Jurkat, Clone E6-1 (cell line): ENCODE data around the gene TAT.
"Not testable (repeated sequence)": the region's sequence is repeated elsewhere in the genome, so short reads cannot be mapped to it uniquely, and the experiment has no call there.

Experiments
- DNase-seq: peaks from one replicate; pipeline ENCODE4 v3.0.0-alpha.2; 2011; ENCODE audit warnings: low read depth, low spot score
- H3K4me3 ChIP-seq: 2 replicates; pipeline ENCODE4 v1.5.1; 2011; ENCODE audit warnings: mild to moderate bottlenecking, low read length, control low read depth, moderate library complexity

Gene TAT

DNA sequence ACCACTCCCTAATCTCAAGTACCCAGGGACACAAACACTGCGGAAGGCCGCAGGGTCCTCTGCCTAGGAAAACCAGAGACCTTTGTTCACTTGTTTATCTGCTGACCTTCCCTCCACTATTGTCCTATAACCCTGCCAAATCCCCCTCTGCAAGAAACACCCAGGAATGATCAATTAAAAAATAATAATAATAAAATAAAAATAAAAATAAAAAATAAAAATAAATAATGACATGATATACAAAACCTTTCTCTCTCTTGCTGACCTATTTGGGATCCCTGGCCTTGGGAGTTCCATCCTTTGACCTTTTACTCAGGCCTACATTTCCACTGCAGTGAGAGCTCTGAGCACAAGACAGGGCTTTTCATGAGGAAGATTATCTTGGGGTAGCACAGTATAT is 13.2 kb upstream of the TAT start:
- H3K4me3 ChIP-seq, DNase-seq: not testable (repeated sequence)

DNA sequence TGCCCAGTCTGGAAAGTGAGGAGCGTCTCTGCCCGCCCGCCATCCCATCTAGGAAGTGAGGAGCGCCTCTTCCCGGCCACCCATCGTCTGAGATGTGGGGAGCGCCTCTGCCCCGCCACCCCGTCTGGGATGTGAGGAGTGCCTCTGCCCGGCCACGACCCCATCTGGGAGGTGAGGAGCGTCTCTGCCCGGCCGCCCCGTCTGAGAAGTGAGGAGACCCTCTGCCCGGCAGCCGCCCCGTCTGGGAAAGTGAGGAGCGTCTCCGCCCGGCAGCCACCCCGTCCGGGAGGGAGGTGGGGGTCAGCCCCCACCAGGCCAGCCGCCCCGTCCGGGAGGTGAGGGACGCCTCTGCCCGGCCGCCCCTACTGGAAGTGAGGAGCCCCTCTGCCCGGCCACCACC is 12.4 kb upstream of the TAT start:
- DNase-seq, H3K4me3 ChIP-seq: not testable (repeated sequence)

DNA sequence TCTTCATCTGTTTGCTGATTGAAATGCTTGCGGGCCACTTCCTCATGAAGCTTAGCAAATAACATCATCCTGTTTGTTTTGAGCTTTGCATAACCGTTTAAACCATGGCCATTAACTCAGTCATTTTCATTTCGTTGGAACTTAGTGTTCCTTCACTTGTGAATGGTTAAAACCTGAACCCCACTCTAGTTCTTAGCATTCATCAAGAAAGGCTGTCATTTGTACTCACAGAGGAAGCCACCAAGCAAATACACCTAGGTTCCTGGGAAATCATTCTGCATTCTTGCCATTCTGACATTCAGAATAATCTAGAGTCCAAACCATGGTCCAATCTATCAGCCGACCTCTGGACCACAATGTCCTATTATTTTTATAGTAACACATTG is 8.4 kb upstream of the TAT start:
- H3K4me3 ChIP-seq: no peak overlapping the region
- DNase-seq: no peak

DNA sequence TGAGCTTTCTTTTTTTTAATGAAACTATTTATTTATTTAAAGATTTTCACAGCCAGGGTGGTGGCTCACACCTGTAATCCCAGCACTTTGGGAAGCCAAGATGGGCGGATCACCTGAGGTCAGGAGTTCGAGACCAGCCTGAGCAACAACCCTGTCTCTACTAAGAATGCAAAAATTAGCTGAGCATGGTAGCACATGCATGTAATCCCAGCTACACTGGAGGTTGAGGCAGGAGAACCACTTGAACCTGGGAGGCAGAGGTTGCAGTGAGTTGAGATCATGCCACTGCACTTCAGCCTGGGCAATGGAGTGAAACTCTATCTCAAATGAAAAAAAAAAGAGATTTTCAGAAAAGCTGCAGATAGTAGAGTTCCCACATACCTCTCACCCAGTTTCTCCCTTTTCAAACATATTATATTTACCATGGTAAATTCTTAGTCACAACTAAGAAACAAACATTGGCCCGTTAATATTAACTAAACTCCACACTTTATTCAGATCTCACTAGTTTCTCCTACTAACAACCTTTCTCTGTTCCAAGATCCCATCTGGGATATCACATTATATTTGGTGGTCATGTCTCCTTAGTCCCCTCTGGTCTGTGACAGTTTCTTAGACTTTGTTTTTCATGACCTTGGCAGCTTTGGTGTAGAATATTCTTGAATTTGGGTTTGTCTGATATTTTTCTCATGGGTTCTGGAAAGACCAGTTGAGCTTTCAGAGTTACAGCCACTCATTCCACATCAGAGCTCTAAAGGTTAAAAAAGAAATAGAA is 7.8 kb upstream of the TAT start:
- no peak overlapping the region for H3K4me3 ChIP-seq
- no peak for DNase-seq

DNA sequence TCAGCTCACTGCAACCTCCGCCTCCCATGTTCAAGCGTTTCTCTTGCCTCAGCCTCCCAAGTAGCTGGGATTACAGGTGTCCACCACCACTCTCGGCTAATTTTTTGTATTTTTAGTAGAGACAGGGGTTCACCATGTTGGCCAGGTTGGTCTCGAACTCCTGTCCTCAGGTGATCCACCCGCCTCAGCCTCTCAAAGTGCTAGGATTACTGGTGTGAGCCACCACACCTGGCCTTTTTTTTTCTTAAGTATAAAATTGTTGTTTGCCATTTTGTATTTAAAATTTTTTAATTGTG is 5.6 kb upstream of the TAT start:
- not testable (repeated sequence) for DNase-seq

DNA sequence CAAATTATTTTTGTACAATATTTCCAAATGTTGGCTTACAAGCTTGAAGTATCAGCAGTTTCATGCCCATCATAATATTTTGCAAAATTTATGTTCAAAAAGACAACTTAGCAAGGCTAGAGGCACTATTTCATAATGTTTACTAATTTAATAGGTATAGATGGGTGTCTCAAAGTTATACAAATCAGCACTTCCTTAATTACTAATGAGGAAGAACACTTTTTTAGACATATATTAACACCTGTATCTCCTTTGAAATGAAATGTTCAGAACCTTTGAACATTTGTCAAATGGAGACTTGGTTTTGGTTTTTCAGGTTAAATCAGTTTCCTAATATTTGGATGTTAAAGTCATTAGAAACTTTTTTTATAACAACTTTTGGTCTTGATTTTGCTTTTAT is 2.2 kb downstream of the TAT start:
- no peak overlapping the region for H3K4me3 ChIP-seq
- DNase-seq: no peak

More for the DNA sequence above, 5.6 kb upstream of the TAT start:
- H3K4me3 ChIP-seq: not testable (repeated sequence)

DNA sequence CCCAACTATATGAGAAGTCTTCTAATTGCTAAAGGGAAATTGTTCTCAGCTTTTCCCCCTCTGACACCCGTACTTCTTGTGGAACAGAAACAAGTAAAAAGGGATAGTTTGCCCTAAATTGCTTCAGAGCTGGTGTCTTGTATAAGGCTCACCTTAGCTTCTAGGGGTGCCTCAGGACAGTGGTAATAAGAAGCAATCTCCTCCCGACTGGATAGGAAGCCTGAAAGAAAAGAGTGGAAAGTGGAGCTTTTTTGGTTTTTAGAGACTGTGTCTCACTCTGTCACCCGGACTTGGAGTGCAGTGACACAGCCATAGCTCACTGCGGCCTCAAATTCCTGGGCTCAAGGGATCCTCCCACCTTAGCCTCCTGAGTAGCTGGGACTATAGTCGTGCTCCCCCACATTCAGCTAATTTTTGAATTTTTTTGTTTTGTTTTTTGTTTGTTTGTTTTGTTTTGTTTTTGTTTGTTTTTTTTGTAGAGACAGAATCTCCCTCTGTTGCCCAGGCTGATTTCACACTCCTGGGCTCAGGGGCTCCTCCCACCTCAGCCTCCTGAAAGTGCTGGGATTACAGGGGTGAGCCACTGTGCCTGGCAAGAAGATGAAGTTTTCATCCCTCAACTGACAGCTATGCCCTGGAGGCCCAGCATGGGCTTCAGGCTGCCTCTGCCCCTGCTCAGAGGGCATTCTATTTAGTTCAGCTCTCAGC is 3.4 kb downstream of the TAT start:
- DNase-seq: no peak
- H3K4me3 ChIP-seq: no peak overlapping the region

DNA sequence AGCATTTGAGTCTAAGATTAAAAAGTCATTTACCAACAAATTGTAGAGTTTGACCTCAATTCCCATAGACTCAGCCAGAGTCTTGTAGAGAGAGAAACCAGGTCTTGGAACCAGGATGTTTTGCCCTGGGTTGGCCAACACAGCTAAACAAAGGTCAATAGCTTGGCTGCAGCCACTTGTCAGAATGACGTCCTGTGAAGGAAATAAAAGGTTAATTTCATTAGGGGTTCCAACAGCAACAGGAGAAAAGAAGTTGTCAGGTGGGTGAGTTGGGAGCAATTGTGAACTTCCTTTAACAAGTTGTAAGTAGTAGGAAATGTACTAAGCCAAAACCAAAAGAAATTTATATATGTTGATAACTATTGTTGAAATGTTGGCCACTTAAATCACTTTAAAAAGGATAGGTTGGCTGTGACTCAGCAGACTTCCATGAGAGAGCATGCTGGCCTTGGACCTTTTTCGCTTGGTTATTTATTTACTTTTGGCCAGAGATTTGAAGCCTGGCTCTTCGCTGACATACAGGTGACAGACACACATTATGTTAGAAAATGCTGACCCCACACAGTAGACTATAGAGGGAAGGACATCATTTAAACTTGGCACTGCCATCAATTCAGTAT is 4.3 kb downstream of the TAT start:
- H3K4me3 ChIP-seq: no peak overlapping the region
- no peak for DNase-seq

DNA sequence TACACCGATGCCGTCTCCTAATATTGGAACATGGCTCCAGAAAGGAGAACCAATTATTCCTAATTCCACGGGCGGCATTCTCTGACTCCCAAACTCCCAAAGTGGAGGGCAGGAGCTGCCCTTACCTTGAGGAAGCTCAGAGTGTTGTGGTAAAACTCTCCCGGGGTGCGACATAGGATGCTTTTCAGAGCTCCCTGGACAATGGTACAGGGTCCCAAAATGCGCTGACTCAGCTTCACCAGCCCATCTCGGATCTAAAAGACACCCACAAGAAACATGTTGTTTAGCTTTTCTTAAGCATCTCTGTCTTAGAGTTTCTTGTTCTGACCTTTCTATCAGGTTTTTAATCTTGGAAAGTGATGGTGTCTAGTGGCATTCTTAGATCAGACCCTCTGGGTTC is 6.7 kb downstream of the TAT start:
- no peak for DNase-seq
- no peak overlapping the region for H3K4me3 ChIP-seq

DNA sequence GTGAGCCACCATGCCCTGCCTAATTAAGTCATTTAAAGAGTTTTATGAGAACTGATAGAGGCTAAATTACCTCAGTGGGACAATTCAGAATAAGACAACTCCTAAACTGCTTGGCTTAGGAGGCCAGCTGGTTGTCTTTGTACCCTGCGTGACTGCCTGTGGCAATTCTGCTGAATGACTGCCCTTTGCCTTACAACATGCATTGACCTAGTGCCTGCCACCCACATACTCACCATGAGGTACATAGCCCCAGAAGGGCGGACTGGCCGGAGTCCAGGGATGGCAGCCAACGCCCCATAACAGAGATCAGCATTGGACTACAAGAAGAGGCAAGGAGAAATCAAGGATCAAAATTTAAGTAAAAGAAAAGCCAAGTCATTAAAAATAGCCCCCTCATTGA is 7.3 kb downstream of the TAT start:
- DNase-seq: no peak
- H3K4me3 ChIP-seq: no peak overlapping the region

DNA sequence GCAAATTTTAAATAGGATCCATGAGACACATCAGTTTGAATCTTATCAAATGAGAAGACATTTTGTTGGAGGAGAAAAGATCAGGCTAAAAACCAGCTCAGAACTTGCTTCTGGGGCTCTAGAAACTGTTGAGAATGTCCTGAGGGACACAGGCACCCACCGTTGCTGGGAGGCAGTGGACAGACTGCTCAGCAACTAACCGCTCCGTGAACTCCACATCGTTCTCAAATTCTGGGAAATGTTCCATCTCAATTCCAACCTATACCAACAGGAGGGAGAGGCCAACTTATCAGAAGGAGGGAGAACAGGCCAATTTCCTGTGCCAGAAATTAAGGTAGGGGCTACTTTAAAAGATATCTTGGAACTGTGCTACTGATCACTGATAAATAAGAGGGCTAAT is 8.3 kb downstream of the TAT start:
- H3K4me3 ChIP-seq: no peak overlapping the region
- DNase-seq: no peak

DNA sequence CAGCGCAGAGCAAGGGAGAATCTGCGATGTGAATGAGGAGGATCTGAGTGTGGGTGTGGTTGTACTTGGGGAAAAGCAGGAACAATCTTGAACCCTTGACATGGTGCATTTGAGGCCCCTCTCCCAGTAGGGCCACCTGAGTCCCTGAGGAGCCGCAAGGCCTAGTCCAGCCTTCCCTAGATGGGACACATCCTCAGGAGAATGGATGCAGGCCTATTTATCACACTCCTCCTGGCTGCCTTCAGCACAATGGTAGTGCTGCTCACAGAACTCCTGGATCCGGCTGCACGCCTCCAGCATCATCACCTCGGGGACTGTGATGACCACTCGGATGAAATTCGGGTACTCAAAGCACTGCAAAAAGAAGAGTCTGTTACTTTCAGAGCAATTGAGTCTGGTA is 9.0 kb downstream of the TAT start:
- no peak overlapping the region for H3K4me3 ChIP-seq
- no peak for DNase-seq

DNA sequence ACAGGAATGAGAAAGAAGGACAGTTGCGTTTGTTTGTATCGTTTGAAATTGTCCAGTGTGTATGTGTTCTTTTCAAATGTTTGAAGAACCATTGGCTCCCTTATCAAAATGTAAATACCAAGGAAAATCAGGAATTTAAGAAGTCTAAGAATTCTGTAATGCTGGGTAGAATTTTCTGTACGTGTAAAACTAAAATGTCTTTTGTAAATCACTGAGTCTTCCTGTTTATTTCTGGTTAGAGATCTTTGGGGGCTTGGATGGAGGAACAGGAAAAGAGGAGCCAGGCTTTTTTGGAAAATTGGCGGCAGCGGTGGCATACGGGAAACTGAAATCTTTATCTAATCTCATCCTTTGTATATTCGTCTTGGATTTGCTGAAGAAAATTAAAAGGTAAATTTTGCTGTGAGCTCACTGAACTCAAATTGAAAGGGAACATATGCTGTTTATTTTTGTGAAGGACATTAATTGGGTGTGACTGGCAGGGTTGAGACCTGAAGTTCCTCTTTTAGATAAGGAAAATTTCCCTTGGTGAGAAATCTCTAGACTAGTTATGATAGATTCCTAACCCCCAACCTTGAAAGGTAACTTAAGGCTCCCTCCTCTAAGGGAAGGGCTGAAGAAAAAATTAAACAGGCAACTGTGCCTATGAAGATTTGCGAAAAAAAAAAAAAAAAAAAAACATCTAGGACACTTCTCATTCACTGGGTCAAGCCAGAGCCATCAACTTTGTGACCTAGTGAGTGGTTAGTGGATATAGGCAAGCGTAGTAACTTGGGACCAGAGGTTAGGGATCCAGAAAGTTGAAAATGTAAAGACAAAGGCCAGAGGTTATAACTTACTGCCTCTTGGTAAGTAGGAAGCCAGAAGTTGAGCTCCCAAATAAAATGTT is 10.8 kb downstream of the TAT start:
- H3K4me3 ChIP-seq: peak overlapping the region; percentile 67

DNA sequence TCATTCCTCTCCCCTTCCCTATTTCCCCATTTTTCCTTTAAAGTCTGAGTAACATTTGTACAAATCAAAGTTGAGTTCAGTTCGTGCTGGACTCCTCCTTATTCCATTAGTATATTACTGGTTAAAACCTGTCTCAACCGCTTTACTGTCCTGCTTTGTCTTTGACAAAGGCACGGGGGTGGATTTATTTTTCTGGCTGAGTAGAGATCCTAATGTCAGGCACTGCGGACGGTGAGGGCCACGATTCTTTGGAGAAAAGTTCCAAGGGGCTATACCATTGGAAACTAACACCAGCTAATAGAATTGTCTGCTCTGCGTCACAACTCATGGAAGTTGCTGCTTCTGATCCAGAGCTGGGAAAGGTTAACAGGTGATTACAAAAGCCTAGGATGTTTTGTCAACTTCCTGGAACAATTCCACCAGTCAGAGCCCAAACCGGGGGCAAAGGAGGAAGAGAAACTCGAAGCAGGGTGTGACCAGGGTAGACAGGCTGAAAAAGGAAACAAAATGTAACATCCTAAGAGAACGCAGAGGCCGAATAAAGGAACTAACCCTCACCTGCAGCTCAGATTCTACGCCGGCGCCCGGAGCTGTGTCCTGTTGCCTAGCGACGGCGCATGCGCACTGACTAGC is 12.4 kb downstream of the TAT start:
- H3K4me3 ChIP-seq: peak overlapping the region; percentile 67
- DNase-seq: no peak

More for the DNA sequence above, 10.8 kb downstream of the TAT start:
- no peak for DNase-seq

DNA sequence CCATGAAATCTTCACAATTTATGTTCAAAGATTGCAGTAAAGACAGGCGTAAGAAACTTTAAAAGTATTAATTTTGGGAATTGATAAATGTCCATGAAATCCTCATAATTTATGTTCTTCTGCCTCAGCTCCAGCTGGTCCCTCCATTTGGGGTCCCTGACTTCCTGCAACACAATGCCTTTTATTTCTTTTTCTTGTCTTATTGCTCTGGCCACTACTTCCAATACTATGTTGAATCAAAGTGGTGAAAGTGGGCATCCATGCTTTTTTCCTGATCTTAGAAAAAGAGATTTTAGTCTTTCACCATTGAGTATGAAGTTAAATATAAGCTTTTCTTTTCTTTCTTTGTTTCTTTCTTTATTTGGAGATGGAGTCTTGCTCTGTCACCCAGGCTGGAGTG is 14.3 kb downstream of the TAT start:
- H3K4me3 ChIP-seq: no peak overlapping the region
- no peak for DNase-seq

DNA sequence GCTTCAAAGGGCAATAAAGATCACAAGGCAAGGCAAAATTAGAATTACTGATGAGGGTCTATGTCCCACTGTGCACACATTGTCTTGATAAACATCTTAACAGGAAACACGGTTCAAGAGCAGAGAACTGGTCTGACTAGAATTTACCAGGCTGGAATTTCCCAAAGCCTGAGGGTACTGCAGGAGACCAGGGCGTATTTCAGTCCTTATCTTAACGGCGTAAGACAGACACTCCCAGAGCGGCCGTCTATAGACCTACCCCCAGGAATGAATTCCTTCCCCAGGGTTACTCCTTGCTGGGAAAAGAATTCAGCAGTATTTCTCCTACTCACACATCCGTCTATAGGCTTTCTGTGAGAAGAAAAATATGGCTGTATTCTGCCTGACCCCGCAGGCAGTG is 15.0 kb downstream of the TAT start:
- H3K4me3 ChIP-seq, DNase-seq: not testable (repeated sequence)

DNA sequence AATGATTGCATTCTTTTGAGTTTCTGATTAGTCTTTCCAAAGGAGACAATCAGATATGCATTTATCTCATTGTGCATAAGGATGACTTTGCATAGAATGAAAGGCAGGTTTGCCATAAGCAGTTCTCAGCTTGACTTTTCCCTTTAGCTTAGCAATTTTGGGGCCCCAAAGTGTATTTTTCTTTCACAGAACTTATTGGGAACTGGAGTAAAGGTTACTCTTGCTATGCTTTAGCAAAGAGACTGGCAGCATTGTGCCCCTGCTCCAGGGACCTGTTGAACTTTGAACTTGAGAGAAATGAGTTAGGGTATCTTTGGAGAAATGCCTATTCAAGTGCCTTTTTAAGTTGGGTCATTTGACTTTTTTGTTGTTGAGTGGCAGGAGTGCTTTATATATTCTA is 17.0 kb downstream of the TAT start:
- DNase-seq: no peak
- no peak overlapping the region for H3K4me3 ChIP-seq

DNA sequence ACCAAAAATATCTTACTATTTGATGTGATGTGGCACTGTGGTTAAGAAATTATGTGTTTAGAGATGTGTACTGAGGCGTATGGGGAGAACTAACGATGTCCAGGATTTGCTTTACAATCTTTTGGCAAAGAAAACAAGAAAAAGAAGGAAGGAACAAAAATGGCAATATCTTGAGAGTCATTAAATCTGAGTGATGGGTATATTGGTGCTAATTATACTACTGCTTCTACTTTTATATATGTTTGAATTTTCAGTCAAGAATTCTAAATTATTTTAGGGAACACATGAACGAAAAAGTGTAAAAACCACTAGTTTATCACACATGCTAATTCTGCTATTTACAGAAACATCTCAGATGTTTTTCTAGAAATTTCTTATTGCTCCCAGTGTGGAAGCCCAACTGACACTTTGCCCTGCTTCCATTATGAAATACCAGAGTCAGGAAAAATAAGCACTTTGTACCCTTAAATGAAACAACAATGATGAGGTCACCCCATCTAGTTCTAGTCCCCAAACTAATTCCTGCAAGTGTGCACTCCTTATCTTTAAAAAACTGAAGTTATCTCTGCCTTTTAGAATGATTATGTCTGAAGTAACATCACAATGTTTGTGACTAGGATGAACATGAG is 18.8 kb downstream of the TAT start:
- no peak for DNase-seq

DNA sequence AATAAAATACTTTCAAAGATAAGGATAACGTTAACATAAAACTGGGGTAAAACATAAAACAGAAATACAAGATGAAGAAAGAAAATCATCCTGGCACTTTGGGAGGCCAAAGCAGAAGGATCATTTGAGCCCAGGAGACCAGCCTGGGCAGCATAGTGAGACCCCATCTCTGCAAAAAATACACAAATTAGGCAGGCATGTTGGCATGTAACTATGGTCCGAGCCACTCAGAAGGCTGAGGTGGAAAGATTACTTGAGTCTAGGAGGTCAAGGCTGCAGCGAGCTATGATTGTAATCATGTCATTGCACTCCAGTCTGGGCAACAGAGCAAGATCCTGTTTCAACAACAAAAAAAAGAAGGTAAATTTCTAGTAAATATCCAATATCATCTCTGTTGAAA is 19.6 kb downstream of the TAT start:
- no peak for DNase-seq
- H3K4me3 ChIP-seq: no peak overlapping the region

More for the DNA sequence above, 18.8 kb downstream of the TAT start:
- H3K4me3 ChIP-seq: no peak overlapping the region
